K562 (cell line): ENCODE measurements around the gene TAF8. TPM values are rescaled to one million over a fixed set of nuclear protein-coding genes. Genes with fewer than 3 reads are reported as not detected.

ENCODE experiments used
- CBFA2T2 ChIP-seq: fragments of 450-650 bp; conservative IDR thresholded peaks from 2 replicates; pipeline ENCODE4 v1.6.1; 2017; ENCODE audit warnings: mild to moderate bottlenecking
- CCNT2 ChIP-seq: IDR thresholded peaks from 2 replicates; pipeline ENCODE4 v1.6.1; 2011; ENCODE audit warnings: borderline replicate concordance, low read depth, mild to moderate bottlenecking, moderate library complexity, mixed read lengths, low read length; ENCODE audit not compliant: insufficient read length; ENCODE audit errors: extremely low read depth
- DPF2 ChIP-seq: fragments of 450-650 bp; IDR thresholded peaks from 2 replicates; pipeline ENCODE4 v1.6.1; 2016
- GATAD2A ChIP-seq: fragments of 450-650 bp; IDR thresholded peaks from 2 replicates; pipeline ENCODE4 v1.6.1; 2017
- IRF2 ChIP-seq: sonication (generic); formaldehyde crosslinking; IDR thresholded peaks from 2 replicates; pipeline ENCODE4 v1.8.1; 2022; ENCODE audit warnings: mild to moderate bottlenecking, missing genetic modification reagents
- MECOM ChIP-seq: fragments of 250-450 bp; sonication (Bioruptor Pico); IDR thresholded peaks from 2 replicates; pipeline ENCODE4 v1.8.0; 2022; ENCODE audit warnings: inconsistent platforms
- SAP30 ChIP-seq: fragments of 200-600 bp; sonication (generic); IDR thresholded peaks from 2 replicates; pipeline ENCODE4 v1.6.1; 2012; ENCODE audit warnings: borderline replicate concordance, low read depth, mild to moderate bottlenecking, moderate library complexity, low read length, control low read depth, inconsistent platforms; ENCODE audit not compliant: insufficient read depth, poor library complexity, severe bottlenecking
- SRSF9 ChIP-seq: fragments of 200-400 bp; formaldehyde crosslinking; IDR thresholded peaks from 2 replicates; pipeline ENCODE4 v1.6.1; 2017; ENCODE audit warnings: low read depth, low read length, borderline replicate concordance
- U2AF1 ChIP-seq: fragments of 200-400 bp; formaldehyde crosslinking; optimal IDR thresholded peaks from 2 replicates; pipeline ENCODE3; 2017; ENCODE audit warnings: mild to moderate bottlenecking, low read depth, low read length, moderate library complexity
- ZBED1 ChIP-seq: IDR thresholded peaks from 2 replicates; pipeline ENCODE4 v1.6.1; 2014
- polyA plus RNA-seq, 8 experiments: library from polyadenylated mRNA; depleted of rRNA in 4 of 8; stranded (reverse) in 5 of 8; unstranded in 3 of 8; fragments of >200 nt; fragmentation: Nextera tagmentation in 2 of 8; fragmentation: Illumina TruSeq in 1 of 8; extraction: Ambion mirVana in 2 of 8; extraction: Trizol in 1 of 8; gene quantifications; 2 replicates each; pipeline versions ENCODE4 v1.2.1 to v1.2.3, GENCODE V29; 2011 to 2014; ENCODE audit warnings: inconsistent platforms in 1 of 8, missing spikeins in 1 of 8
- total RNA-seq, 7 experiments: library from RNA; depleted of rRNA in 6 of 7; stranded (reverse); fragments of >200 nt in 6 of 7; fragmentation: Illumina TruSeq in 2 of 7; extraction: Trizol in 2 of 7; gene quantifications; 2 replicates each; pipeline versions ENCODE4 v1.2.1 to v1.2.3, GENCODE V29; 2011 to 2021; ENCODE audit warnings: low replicate concordance in 1 of 7
- TF ChIP-seq, protein P1 (sequence below): IDR thresholded peaks from 2 replicates; pipeline ENCODE4 v1.6.1; 2011; ENCODE audit not compliant: insufficient read length; ENCODE audit errors: extremely low read depth
- TF ChIP-seq, protein P2 (sequence below): fragments of 250-450 bp; sonication (Bioruptor Pico); IDR thresholded peaks from 2 replicates; pipeline ENCODE4 v1.4.0; 2020
- TF ChIP-seq, protein P3 (sequence below): fragments of 150-350 bp; IDR thresholded peaks from 2 replicates; pipeline ENCODE4 v1.6.1; 2014; ENCODE audit warnings: low read depth, mild to moderate bottlenecking, low read length, borderline replicate concordance
- TF ChIP-seq, protein P4 (sequence below): fragments of 450-650 bp; formaldehyde crosslinking; conservative IDR thresholded peaks from 2 replicates; pipeline ENCODE4 v1.4.0; 2022; ENCODE audit warnings: mild to moderate bottlenecking, missing genetic modification characterization

Gene TAF8
- total and polyA plus RNA-seq, 9 of the 15 experiments (the other 6 are each of a cell fraction or from before 2014, with no cell fraction given): 29.4 to 84.0 (median 52.6) TPM

DNA sequence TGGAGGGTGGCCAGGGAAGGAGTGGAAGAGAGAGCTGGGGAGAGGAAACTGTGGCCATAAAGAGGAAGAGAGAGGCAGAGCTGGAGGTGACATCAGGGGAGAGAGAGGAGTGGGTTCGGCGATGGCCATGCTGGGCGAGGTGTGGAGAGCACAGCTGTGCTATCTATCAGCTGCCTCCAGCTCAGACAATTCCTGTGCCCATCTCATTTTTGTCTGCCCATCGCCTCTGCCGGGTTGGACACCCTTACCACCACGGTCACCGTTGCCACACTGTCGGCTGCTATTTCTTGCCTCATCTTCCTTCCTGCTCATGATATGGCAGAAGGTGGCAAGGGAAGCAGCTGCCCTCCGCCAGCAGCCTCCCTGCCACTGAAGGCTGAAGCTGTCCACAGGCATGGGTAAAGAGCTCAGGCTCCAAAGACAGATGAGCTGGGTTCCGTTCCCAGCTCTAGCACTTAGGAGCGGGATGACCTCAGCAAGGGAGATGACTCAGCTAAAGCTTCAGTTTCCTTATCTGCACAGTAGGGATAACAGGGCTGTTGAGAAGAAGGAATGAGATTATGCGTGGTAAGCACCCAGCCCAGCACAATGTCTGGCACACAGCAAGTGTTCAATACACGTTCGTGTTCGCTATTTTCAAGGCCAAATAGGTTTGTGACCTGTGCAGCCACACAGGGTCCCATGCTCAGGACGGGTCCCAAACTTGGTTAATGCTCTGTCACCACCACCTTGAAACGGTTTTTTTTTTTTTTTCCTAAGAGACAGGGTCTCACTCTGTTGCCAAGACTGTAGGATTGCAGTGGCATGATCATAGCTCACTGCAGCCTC, 21.9 kb upstream of the TAF8 start (continued):
- TF ChIP-seq, protein P1, sequence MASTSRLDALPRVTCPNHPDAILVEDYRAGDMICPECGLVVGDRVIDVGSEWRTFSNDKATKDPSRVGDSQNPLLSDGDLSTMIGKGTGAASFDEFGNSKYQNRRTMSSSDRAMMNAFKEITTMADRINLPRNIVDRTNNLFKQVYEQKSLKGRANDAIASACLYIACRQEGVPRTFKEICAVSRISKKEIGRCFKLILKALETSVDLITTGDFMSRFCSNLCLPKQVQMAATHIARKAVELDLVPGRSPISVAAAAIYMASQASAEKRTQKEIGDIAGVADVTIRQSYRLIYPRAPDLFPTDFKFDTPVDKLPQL: no peak
- TF ChIP-seq SAP30: no peak
- TF ChIP-seq, protein P2, sequence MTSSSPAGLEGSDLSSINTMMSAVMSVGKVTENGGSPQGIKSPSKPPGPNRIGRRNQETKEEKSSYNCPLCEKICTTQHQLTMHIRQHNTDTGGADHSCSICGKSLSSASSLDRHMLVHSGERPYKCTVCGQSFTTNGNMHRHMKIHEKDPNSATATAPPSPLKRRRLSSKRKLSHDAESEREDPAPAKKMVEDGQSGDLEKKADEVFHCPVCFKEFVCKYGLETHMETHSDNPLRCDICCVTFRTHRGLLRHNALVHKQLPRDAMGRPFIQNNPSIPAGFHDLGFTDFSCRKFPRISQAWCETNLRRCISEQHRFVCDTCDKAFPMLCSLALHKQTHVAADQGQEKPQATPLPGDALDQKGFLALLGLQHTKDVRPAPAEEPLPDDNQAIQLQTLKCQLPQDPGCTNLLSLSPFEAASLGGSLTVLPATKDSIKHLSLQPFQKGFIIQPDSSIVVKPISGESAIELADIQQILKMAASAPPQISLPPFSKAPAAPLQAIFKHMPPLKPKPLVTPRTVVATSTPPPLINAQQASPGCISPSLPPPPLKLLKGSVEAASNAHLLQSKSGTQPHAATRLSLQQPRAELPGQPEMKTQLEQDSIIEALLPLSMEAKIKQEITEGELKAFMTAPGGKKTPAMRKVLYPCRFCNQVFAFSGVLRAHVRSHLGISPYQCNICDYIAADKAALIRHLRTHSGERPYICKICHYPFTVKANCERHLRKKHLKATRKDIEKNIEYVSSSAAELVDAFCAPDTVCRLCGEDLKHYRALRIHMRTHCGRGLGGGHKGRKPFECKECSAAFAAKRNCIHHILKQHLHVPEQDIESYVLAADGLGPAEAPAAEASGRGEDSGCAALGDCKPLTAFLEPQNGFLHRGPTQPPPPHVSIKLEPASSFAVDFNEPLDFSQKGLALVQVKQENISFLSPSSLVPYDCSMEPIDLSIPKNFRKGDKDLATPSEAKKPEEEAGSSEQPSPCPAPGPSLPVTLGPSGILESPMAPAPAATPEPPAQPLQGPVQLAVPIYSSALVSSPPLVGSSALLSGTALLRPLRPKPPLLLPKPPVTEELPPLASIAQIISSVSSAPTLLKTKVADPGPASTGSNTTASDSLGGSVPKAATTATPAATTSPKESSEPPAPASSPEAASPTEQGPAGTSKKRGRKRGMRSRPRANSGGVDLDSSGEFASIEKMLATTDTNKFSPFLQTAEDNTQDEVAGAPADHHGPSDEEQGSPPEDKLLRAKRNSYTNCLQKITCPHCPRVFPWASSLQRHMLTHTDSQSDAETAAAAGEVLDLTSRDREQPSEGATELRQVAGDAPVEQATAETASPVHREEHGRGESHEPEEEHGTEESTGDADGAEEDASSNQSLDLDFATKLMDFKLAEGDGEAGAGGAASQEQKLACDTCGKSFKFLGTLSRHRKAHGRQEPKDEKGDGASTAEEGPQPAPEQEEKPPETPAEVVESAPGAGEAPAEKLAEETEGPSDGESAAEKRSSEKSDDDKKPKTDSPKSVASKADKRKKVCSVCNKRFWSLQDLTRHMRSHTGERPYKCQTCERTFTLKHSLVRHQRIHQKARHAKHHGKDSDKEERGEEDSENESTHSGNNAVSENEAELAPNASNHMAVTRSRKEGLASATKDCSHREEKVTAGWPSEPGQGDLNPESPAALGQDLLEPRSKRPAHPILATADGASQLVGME: peak; percentile 94
- TF ChIP-seq, protein P3, sequence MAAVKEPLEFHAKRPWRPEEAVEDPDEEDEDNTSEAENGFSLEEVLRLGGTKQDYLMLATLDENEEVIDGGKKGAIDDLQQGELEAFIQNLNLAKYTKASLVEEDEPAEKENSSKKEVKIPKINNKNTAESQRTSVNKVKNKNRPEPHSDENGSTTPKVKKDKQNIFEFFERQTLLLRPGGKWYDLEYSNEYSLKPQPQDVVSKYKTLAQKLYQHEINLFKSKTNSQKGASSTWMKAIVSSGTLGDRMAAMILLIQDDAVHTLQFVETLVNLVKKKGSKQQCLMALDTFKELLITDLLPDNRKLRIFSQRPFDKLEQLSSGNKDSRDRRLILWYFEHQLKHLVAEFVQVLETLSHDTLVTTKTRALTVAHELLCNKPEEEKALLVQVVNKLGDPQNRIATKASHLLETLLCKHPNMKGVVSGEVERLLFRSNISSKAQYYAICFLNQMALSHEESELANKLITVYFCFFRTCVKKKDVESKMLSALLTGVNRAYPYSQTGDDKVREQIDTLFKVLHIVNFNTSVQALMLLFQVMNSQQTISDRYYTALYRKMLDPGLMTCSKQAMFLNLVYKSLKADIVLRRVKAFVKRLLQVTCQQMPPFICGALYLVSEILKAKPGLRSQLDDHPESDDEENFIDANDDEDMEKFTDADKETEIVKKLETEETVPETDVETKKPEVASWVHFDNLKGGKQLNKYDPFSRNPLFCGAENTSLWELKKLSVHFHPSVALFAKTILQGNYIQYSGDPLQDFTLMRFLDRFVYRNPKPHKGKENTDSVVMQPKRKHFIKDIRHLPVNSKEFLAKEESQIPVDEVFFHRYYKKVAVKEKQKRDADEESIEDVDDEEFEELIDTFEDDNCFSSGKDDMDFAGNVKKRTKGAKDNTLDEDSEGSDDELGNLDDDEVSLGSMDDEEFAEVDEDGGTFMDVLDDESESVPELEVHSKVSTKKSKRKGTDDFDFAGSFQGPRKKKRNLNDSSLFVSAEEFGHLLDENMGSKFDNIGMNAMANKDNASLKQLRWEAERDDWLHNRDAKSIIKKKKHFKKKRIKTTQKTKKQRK: no peak
- TF ChIP-seq MECOM (CRISPR knock-in tag): peak; percentile 72; the same call in 1 of the 2 replicates
- TF ChIP-seq CBFA2T2: peak; percentile 87
- peak; percentile 66 for TF ChIP-seq CCNT2
- TF ChIP-seq, protein P4, sequence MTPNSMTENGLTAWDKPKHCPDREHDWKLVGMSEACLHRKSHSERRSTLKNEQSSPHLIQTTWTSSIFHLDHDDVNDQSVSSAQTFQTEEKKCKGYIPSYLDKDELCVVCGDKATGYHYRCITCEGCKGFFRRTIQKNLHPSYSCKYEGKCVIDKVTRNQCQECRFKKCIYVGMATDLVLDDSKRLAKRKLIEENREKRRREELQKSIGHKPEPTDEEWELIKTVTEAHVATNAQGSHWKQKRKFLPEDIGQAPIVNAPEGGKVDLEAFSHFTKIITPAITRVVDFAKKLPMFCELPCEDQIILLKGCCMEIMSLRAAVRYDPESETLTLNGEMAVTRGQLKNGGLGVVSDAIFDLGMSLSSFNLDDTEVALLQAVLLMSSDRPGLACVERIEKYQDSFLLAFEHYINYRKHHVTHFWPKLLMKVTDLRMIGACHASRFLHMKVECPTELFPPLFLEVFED (CRISPR knock-in tag): peak; percentile 27; the same call in 1 of the 2 replicates
- TF ChIP-seq ZBED1: peak; percentile 19; the same call in 1 of the 2 replicates
- peak; percentile 100 for TF ChIP-seq DPF2
- TF ChIP-seq GATAD2A: peak; percentile 86
- no peak for TF ChIP-seq IRF2 (CRISPR knock-in tag)
- no peak for TF ChIP-seq SRSF9
- TF ChIP-seq U2AF1: no peak
